Activated naive CD4-positive, alpha-beta T cell treated with anti-CD3 and anti-CD28 coated beads, Interleukin-2, amount 50 U/mL, for 24 hours (primary cell): ENCODE measurements around the gene FOXF2.
"Not testable (repeated sequence)": the region's sequence is repeated elsewhere in the genome, so short reads cannot be mapped to it uniquely, and the experiment has no call there.

Experiments used
- H3K27ac Mint-ChIP-seq: one replicate; pipeline ENCODE4 v1.8.0; 2021; ENCODE audit warnings: mild to moderate bottlenecking, mixed read lengths
- H3K27me3 Mint-ChIP-seq: one replicate; pipeline ENCODE4 v1.8.0; 2021; ENCODE audit warnings: mixed read lengths
- H3K36me3 Mint-ChIP-seq: one replicate; pipeline ENCODE4 v1.8.0; 2021; ENCODE audit warnings: mixed read lengths
- H3K4me1 Mint-ChIP-seq: one replicate; pipeline ENCODE4 v1.8.0; 2021; ENCODE audit warnings: mixed read lengths
- H3K4me3 Mint-ChIP-seq: one replicate; pipeline ENCODE4 v1.8.0; 2021; ENCODE audit warnings: mild to moderate bottlenecking, mixed read lengths
- H3K9me3 Mint-ChIP-seq: one replicate; pipeline ENCODE4 v1.8.0; 2021; ENCODE audit warnings: mixed read lengths

Gene FOXF2

DNA sequence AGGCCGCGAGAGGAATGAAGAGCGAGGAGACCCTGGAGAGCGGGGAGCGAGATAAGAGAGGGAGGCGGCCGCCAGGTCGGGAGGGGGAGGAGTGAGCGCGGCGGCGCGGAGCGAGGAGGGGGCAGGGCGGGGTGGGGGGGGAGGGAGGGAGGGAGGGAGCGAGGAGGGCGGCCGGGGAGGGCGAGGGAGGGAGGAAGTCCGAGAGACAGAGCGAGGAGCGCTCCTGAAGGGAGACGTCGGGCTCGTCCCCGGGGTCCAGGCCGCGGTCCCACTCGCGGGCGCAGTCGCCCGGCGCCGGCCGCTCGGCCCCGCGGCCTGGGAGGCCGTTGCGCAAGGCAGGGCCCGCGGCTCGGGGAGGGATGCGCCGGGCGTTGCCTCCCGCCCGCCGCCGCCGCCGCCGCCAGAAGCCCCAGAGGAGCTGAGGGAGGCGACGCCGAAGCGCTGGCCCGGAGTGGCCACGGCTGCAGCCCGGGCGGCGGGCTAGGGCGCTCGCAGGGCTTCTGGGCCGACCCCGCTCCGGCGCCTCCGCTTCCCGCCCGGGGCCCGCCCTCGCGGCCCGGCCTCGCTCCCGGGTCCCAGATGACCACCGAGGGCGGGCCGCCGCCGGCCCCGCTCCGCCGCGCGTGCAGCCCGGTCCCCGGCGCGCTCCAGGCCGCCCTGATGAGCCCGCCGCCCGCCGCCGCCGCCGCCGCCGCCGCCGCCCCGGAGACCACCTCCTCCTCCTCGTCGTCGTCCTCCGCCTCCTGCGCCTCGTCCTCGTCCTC lies at the start of gene FOXF2:
TSS of gene FOXF2 (plus strand) at position 208 of the 764 bp plus-strand sequence. CDS start at position 580, 372 bp downstream.
- Mint-ChIP-seq H3K27ac (no peak within 1 kb of the TSS), H3K4me1 (peaks cover 29% of the 10 kb centered on the region)

DNA sequence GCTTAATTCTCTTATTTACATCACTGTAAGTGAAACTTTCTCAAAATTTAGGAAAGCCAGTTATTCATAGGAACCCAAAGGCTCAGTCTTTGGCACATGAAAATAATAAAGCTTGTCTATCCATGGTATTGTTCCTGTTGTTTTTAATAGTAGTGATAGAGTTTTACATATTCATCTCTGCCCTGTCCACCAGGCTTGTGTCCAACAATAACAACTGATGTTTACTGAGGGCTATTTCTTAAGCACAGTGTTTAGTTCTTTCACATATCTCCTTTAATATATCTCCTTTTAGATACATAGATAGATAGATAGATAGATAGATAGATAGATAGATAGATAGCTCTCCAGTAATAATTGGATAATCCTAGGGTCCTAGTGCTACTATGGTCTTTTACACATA lies 43.3 kb upstream of the FOXF2 start:
- Mint-ChIP-seq H3K9me3 (peaks cover 28% of the 10 kb centered on the region), H3K27me3 (peaks cover 42% of the 10 kb centered on the region), H3K27ac (no peak overlapping the region), H3K36me3 (peaks cover 2% of the 10 kb centered on the region), H3K4me1 (no peaks in the 10 kb centered on the region), H3K4me3 (no peak overlapping the region)

More for the DNA sequence above, at the start of gene FOXF2:
- H3K36me3 Mint-ChIP-seq, result no peaks in the 10 kb centered on the region
- H3K27me3 Mint-ChIP-seq, result peaks cover 62% of the 10 kb centered on the region
- no peaks in the 10 kb centered on the region for H3K9me3 Mint-ChIP-seq
- H3K4me3 Mint-ChIP-seq, result peak within 1 kb of the TSS; percentile 81

DNA sequence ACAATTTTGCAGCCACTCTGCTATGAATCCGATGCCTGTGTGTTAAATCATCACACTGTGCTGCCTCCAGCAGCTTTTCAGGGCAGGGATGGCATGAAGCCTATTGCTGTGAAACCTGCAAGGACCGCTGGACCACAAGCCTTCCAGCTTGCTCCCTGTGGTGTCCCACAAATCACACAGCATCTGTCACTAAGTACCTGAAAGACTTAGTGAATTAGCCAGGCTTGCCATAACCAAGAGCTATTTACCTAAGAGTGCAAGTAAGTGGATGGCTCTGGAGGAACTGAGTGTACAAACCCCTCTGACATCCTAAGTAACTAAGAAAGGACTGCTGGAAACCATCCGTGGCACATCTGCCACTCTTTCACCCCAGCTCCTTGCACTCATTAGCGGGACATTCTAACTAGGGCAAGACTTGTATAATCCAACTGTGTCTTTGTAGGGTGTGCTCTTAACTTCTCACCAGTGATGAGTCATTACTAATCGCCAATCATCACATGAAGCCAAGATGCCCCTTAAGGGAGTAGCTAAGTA lies 42.8 kb upstream of the FOXF2 start:
- no peak overlapping the region for H3K27ac Mint-ChIP-seq
- H3K36me3 Mint-ChIP-seq, result peaks cover 2% of the 10 kb centered on the region
- H3K4me1 Mint-ChIP-seq, result no peaks in the 10 kb centered on the region
- H3K9me3 Mint-ChIP-seq, result peaks cover 34% of the 10 kb centered on the region
- H3K4me3 Mint-ChIP-seq, result no peak overlapping the region
- H3K27me3 Mint-ChIP-seq, result peaks cover 40% of the 10 kb centered on the region

DNA sequence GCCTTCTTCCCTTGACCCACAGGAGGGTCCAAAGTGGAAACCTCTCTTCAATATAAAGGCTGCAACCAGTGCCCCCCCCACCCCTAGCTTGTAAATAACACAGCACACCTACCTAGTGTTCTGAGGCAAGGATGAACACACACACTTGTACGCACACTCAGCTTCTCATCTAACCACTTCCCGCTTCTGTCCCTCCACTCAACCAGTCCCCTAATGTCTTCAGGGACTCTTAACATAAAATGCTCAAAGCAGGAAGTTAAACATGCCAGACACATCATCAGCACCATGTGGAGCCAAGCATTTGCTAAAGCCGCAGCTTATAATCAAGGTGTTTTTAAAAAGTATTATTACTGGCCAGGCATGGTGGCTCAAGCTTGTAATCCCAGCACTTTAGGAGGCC lies 42.2 kb upstream of the FOXF2 start:
- Mint-ChIP-seq H3K27me3 (peaks cover 41% of the 10 kb centered on the region), H3K9me3 (peaks cover 34% of the 10 kb centered on the region), H3K4me3 (no peak overlapping the region)

DNA sequence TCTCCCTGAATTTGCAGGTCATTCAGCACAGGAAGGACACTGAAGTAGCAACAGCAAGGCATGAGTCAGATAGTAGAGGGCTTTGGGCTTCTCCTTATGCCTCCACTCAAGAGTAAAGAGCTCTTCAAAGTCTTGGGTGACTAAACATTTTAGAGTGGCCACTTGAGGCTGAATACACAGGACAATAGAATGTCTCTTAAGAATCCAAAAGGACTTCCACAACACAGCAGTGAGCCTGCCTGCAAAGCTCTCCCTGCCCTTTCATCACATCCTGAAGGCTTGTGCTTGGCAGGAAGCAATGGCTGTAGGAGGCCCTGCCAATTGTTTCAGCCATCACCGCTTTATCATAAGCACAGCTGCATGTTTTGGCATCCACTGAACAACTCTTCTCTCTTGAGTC lies 40.7 kb upstream of the FOXF2 start:
- Mint-ChIP-seq H3K36me3 (peaks cover 8% of the 10 kb centered on the region), H3K27ac (no peak overlapping the region), H3K4me3 (no peak overlapping the region), H3K27me3 (peaks cover 48% of the 10 kb centered on the region), H3K4me1 (no peaks in the 10 kb centered on the region), H3K9me3 (peaks cover 24% of the 10 kb centered on the region)

More for the DNA sequence above, 42.2 kb upstream of the FOXF2 start:
- Mint-ChIP-seq H3K36me3 (peaks cover 4% of the 10 kb centered on the region), H3K4me1 (no peaks in the 10 kb centered on the region), H3K27ac (no peak overlapping the region)

DNA sequence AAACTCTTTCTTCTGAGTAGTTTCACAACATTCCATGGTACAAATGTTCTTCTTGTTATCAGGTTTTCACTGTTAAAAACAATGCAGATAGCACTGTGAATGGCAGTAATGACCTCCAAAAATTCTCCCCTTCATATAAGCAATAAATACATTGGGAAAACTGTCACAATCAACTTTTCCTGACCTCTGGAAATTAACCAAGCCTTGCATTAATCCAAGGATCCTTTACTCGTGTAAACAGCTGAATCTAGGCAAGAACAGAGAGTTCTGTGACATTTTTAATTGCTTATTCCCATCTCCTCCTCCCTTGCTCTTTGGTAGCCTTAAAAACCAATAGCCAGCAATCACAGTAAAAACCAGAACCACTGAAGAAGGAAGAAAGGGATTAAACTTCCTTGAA lies 39.7 kb upstream of the FOXF2 start:
- H3K36me3 Mint-ChIP-seq, result peaks cover 6% of the 10 kb centered on the region
- H3K9me3 Mint-ChIP-seq, result peaks cover 19% of the 10 kb centered on the region
- H3K4me3 Mint-ChIP-seq, result no peak overlapping the region
- H3K27me3 Mint-ChIP-seq, result peaks cover 52% of the 10 kb centered on the region
- no peaks in the 10 kb centered on the region for H3K4me1 Mint-ChIP-seq
- H3K27ac Mint-ChIP-seq, result no peak overlapping the region

DNA sequence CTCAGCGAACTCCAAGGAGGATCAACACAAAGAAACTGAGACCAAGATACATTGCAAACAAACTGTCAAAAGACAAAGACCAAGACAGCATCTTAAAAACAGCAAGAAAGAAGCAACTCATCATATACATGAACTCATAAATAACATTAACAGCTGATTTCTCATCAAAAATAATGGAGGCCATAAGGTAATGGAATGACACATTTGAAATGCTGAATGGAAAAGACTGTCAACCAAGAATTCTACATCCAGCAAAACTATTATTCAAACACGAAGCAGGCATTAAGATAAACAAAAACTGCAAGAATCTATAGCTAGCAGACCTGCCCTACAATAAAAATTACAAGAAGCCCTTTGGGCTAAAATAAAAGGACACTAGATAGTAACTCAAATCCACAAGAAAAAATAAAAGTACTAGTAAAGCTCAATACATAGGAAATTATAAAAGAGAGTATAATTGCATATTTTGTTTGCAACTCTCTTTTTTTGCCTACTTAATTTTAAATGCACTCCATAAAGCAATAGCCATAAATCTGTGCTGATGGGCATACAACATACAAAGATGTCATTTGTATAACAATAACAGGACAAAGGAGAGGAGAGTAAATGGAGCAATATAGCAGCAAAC lies 37.9 kb upstream of the FOXF2 start:
- H3K4me3 Mint-ChIP-seq, result no peak overlapping the region
- H3K27ac Mint-ChIP-seq, result no peak overlapping the region
- peaks cover 6% of the 10 kb centered on the region for H3K36me3 Mint-ChIP-seq
- H3K9me3 Mint-ChIP-seq, result peaks cover 17% of the 10 kb centered on the region
- H3K27me3 Mint-ChIP-seq, result peaks cover 55% of the 10 kb centered on the region
- no peaks in the 10 kb centered on the region for H3K4me1 Mint-ChIP-seq

DNA sequence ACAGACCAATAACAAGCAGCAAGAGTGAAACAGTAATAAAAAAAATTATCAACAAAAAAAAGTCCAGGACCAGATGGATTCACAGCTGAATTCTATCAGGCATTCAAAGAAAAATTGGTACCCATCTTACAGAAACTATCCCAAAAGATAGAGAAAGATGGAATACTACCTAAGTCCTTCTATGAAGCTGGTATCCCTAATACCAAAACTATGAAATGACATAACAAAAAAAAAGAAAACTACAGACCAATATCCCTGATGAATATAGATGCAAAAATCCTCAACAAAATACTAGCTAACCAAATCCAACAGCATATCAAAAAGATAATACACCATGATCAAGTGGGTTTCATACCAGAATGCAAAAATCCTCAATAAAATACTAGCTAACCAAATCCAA lies 34.3 kb upstream of the FOXF2 start:
- Mint-ChIP-seq H3K27me3 (peaks cover 49% of the 10 kb centered on the region), H3K9me3 (peaks cover 17% of the 10 kb centered on the region)
- not testable (repeated sequence) for H3K36me3 Mint-ChIP-seq, H3K4me1 Mint-ChIP-seq, H3K4me3 Mint-ChIP-seq, H3K27ac Mint-ChIP-seq

DNA sequence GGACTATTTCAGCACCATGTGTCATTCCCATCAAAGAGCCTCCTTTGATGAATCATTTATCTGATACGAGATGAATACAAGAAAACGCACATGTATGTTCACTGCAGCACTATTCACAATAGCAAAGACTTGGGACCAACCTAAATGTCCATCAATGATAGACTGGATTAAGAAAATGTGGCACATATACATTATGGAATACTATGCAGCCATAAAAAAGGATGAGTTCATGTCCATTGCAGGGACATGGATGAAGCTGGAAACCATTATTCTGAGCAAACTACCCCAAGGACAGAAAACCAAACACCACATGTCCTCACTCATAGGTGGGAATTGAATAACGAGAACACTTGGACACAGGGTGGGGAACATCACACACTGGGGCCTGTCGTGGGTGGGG lies 27.7 kb upstream of the FOXF2 start:
- not testable (repeated sequence) for H3K4me1 Mint-ChIP-seq, H3K36me3 Mint-ChIP-seq, H3K27ac Mint-ChIP-seq, H3K9me3 Mint-ChIP-seq, H3K4me3 Mint-ChIP-seq
- H3K27me3 Mint-ChIP-seq, result peaks cover 32% of the 10 kb centered on the region

DNA sequence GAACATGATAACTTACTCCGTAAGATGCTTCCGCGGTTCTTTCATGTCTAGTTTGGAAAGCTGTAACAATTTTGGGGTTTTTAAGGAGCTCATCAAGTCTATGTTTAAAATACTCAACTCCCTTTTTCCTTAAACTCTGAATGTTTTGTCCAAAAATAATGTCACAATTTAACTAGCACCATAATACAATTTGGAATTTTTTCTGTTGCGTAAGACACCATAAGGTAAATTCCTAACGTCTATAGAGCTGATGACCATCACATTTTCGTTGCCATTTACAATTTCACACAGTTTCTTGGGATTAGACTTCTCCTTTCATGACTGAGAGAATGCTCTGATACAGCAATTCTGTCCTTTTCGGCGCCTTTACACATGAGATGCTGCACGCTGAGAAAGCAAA lies 26.7 kb upstream of the FOXF2 start:
- Mint-ChIP-seq H3K4me3 (no peak overlapping the region), H3K4me1 (no peaks in the 10 kb centered on the region), H3K9me3 (no peaks in the 10 kb centered on the region), H3K27me3 (peaks cover 29% of the 10 kb centered on the region), H3K36me3 (no peaks in the 10 kb centered on the region), H3K27ac (no peak overlapping the region)

DNA sequence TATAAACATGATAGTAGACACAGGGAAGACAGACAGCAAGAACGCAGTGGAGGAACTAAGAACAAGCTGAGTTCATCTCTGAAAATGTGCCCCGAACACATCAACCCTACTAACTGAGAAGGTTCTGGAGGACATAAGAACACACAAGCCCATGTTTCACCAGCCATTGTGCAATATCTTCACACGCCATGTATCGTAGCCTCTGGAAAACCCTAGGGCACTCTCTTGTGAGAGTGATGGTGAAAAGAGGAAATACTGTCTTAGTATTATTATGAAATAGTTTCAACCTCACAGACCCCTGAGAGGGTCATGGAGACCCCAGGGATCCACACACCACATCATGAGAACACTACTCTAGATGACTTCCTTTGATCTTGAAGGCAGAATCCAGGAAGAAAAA lies 26.1 kb upstream of the FOXF2 start:
- Mint-ChIP-seq H3K9me3 (no peaks in the 10 kb centered on the region), H3K4me3 (no peak overlapping the region), H3K4me1 (no peaks in the 10 kb centered on the region), H3K27ac (no peak overlapping the region), H3K36me3 (no peaks in the 10 kb centered on the region), H3K27me3 (peaks cover 32% of the 10 kb centered on the region)

DNA sequence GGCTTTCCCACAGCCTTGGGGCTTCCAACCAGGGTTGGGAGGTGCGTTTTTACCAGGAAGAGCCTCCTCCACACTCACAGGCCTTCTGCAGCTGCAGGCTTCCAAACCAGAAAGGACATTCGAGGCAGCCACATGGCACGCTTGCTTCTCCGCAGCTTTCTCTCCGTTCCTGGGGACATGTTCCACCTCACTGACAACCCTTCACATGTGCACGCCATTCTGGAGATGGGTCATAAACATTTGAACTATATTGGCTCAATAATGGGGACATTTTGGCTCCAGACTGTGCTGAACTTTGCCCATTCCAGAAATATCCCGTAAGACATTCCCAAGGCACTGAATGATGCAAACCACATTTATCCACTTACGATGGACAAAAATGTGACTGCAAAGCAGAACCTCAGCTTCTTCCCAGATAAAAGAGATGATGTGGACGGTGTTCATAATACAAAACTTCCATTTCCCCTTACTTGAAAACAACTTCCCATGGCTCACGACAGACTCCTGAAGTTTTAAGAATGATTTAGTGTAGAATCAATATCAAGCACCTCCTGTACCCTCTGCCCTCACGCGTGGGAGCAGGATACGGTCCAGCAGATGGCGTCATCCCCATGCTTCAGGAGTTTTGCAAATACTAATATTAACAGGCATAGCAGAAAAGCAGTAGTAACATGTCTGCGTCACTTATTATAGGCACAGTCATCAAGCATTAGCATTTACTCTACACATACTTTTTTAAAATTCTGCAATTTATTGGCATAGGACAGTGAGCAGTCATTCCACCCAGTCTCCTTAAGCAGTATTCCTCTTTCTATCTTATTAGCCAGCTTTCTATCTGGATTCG lies 25.4 kb upstream of the FOXF2 start:
- Mint-ChIP-seq H3K27ac (no peak overlapping the region), H3K4me3 (no peak overlapping the region), H3K27me3 (peaks cover 37% of the 10 kb centered on the region), H3K36me3 (no peaks in the 10 kb centered on the region), H3K9me3 (no peaks in the 10 kb centered on the region), H3K4me1 (no peaks in the 10 kb centered on the region)

DNA sequence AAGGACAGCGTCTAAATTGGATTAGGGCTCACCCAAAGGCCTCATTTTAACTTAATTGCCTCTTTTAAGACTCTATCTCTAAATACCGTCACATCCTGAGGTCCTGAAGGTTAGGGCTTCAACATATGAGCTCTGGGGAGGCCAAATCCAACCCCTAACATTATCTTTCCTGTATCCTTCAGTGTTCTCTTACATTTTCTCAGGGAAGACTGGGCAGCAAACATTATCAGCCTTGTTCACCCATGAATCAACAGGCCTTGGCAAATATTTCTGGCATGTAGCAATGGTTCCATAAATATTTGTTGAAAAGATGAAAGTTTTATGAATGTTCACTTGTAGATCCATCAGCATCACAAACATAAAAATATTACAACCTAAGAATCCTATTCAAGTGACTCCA lies 24.6 kb upstream of the FOXF2 start:
- no peaks in the 10 kb centered on the region for H3K4me1 Mint-ChIP-seq
- no peak overlapping the region for H3K4me3 Mint-ChIP-seq
- H3K9me3 Mint-ChIP-seq, result no peaks in the 10 kb centered on the region
- H3K27ac Mint-ChIP-seq, result no peak overlapping the region
- H3K27me3 Mint-ChIP-seq, result peaks cover 34% of the 10 kb centered on the region
- H3K36me3 Mint-ChIP-seq, result no peaks in the 10 kb centered on the region

DNA sequence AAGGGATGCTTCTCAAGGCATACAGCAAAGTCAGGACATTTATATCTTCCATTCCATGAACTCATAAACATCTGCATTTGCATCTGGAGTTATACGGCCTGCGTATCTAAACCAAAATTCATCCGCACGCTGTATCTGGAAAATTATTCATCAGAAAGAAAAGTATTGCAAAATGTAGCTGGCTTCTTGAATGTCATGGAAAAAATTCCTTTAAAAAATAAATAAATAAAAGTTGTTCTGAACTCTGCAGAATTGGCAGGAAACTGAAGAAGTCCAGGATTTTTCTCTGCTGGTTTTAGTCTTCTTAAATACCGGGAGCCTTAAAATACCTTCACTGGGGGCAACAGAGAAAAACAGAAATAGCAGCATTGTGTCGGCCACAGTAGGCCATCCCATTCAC lies 23.7 kb upstream of the FOXF2 start:
- no peak overlapping the region for H3K4me3 Mint-ChIP-seq
- peaks cover 37% of the 10 kb centered on the region for H3K27me3 Mint-ChIP-seq
- no peaks in the 10 kb centered on the region for H3K36me3 Mint-ChIP-seq
- no peak overlapping the region for H3K27ac Mint-ChIP-seq
- H3K9me3 Mint-ChIP-seq, result no peaks in the 10 kb centered on the region
- H3K4me1 Mint-ChIP-seq, result no peaks in the 10 kb centered on the region

DNA sequence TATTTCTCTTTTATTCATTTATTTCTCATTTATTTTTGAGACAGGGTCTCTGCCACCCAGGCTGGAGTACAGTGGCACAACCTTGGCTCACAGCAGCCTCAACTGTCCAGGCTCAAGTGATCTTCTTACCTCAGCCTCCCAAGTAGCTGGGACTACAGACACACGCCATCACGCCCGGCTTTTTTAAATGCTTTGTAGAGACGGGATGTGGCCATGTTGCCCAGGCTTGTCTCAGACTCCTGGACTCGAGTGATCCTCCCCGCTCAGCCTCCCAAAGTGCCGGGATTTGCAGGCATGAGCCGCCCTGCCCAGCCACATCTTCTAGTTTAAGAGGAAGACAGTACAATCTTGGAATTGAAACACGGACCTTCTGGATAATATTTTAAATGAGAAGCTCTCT lies 21.6 kb upstream of the FOXF2 start:
- peaks cover 40% of the 10 kb centered on the region for H3K27me3 Mint-ChIP-seq

DNA sequence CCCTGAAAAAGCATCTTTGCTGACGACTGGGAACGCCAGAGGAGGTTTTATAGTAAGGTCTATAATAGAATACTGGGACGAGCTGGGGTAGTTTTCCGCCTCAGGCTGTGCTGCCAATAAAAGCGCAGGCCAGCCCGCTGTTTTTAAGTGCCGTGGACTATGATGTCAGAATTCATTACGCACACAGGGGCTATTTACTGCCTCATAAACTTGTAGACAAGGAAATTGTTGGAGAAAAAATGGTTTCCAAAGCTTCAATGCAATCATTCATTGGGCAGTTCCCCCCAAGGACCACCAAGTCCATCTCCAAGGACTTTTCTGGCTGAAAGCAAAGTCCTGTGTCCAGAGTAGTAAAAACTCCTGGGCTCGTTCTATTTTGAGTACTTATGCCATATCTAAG lies 20.4 kb upstream of the FOXF2 start:
- Mint-ChIP-seq H3K27me3 (peaks cover 43% of the 10 kb centered on the region), H3K36me3 (no peaks in the 10 kb centered on the region), H3K27ac (no peak overlapping the region), H3K4me3 (no peak overlapping the region), H3K9me3 (no peaks in the 10 kb centered on the region), H3K4me1 (no peaks in the 10 kb centered on the region)

More for the DNA sequence above, 21.6 kb upstream of the FOXF2 start:
- no peak overlapping the region for H3K27ac Mint-ChIP-seq
- no peak overlapping the region for H3K4me3 Mint-ChIP-seq
- H3K4me1 Mint-ChIP-seq, result no peaks in the 10 kb centered on the region
- H3K36me3 Mint-ChIP-seq, result no peaks in the 10 kb centered on the region
- no peaks in the 10 kb centered on the region for H3K9me3 Mint-ChIP-seq
